H4 (cell line): ENCODE data around the gene AMH. TPM values are rescaled to one million over a fixed set of nuclear protein-coding genes. Genes with fewer than 3 reads are reported as not detected.
"Not testable (repeated sequence)": the region's sequence is repeated elsewhere in the genome, so short reads cannot be mapped to it uniquely, and the experiment has no call there.

Source experiments
- DNase-seq: peaks from one replicate; pipeline ENCODE4 v3.0.0-alpha.2; 2015; ENCODE audit warnings: low spot score
- total RNA-seq: library from RNA; depleted of rRNA; stranded (reverse); fragments of >200 nt; shearing (Covaris generic); gene quantifications from 2 replicates; pipeline ENCODE4 v1.2.3, GENCODE V29; 2014; rRNA removed

The AMH gene
- 0.68 and 1.0 TPM in 2 replicates for total RNA-seq

DNA sequence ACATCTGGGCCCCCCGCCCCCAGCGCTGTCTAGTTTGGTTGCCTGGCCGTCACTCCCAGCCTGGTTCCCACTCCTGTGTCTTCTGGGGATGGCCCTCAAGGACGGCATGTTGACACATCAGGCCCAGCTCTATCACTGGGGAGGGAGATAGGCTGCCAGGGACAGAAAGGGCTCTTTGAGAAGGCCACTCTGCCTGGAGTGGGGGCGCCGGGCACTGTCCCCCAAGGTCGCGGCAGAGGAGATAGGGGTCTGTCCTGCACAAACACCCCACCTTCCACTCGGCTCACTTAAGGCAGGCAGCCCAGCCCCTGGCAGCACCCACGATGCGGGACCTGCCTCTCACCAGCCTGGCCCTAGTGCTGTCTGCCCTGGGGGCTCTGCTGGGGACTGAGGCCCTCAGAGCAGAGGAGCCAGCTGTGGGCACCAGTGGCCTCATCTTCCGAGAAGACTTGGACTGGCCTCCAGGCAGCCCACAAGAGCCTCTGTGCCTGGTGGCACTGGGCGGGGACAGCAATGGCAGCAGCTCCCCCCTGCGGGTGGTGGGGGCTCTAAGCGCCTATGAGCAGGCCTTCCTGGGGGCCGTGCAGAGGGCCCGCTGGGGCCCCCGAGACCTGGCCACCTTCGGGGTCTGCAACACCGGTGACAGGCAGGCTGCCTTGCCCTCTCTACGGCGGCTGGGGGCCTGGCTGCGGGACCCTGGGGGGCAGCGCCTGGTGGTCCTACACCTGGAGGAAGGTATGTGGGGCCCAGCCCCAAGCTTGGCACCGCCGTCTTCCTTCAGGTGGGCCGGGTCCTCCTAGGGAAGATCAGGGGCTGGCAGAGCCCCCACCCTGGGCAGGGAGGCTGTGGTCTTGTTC, at the start of gene AMH:
TSS of gene AMH (plus strand) at position 314 of the 857 bp plus-strand sequence. CDS start at position 324, 10 bp downstream.
- no peak for DNase-seq

DNA sequence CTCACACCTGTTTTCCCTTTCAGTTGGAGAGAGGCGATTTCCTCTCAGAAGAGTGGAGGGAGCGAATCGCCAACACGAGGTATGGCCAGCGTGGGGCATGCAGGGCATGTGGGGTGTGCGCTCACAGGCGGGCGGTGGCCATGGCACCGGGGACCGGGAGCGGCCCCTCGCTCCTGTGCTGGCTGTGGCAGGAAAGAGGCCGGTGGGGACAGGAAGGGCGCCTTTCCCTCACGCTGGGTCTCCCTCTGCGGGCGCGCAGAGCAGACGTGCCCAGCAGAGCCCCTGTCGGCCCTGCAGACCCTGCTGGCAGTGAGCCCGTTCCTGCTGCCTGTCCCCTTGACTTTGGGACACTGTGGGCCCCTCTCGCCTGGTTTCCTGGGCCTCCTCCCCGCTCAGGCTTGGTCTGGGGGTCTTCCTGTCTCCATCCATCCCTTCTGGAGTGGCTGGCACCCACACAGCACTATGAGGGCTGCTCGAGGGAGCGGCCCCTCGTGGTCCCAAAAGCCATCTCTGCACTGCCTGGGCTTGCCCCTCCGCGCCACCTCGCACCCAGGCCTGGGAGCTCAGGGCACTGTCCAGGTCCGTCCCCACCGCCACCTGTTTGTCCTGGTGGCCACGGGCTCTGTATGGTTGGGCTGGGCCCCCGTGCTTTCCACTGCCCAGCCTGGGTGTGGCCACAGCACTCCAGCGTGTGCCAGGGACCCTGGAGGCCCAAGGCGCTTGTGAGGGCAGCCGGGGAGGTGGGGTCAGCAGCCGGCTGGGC, 49.1 kb upstream of the AMH start:
- no peak for DNase-seq

DNA sequence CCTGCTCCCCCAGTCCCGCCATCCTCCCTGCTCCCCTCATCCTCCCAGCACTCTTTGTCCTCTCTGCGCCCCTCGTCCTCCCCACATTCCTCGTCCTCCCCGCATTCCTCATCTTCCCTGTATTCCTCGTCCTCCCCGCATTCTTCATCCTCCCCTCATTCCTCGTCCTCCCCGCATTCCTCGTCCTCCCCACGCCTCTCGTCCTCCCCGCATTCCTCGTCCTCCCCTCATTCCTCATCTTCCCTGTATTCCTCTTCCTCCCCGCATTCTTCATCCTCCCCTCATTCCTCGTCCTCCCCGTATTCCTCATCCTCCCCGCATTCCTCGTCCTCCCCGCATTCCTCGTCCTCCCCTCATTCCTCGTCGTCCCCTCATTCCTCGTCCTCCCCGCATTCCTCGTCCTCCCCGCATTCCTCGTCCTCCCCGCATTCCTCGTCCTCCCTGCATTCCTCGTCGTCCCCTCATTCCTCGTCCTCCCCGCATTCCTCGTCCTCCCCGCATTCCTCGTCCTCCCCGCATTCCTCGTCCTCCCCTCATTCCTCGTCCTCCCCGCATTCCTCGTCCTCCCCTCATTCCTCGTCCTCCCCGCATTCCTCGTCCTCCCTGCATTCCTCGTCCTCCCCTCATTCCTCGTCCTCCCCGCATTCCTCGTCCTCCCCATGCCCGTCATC, 48.4 kb upstream of the AMH start:
- not testable (repeated sequence) for DNase-seq

DNA sequence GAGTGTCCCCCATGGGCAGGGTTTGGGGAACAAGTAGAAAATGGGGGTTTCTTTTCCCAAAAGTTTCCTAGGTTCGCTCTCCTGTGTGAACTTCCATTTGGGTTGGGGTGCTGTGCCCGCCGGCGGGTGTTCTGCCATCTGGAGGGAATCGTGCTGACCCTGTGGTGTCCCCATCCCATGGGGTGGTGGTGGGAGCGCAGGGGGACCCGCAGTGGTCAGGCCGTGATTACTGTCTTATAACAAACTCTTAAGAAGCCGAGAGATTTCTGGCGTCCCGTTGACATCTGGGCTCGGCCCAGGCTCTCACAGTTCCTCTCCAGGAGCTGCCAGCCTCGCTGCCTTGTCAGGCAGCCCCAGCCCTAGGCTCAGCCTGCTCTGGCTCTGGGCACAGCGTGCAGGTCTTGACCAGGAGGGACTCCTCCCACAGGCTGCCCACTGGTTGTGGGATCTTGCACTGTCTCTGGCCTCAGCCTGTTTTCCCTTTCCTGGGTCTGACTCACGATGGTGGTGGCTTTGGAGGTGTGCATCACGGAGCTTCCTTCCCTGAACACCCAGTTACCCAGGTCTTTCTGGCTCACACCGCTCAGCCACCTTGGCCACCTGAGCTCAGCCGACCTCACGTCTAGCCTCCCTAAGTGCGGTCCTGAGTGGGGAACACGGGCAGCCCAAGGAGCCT, 47.5 kb upstream of the AMH start:
- DNase-seq, result no peak

DNA sequence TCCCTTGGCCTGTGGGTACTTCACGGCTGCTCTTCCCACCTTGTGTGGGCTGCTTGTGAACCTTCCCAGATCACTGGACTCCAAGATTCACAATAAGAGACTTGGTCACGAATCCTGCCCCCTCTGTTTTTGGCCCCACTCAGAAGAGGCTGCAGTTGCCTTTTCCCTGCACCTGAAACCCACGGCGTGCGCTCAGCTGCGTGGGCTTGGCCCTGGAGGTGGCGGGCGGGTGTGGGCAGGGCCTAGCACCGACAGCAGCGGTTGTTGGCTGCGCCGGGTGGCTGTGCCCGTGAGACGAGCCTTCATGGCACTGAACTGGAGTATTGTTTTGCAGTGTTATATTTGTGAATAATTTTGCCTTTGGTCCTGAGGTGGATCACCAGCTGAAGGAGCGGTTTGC, 46.8 kb upstream of the AMH start:
- no peak for DNase-seq

DNA sequence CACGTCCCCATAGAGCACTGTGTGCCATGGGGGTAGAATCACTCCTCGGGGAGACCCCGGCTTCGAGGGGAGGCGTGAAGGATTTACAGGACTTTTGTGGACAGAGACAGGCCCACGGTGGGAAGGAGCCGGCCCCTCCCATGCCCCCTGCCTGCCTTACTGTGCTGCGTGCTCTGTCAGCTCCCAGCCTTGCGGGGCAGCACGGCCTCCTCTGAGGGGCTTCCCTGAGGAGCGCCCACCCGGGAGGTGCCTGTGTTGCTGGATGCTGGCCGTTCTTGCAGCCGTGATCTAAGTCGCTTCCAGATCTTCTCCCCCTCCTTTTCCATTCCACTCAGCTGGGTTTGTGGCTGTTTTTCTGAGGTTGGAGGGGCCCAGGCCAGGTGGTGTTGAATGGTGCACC, 42.1 kb upstream of the AMH start:
- no peak for DNase-seq

DNA sequence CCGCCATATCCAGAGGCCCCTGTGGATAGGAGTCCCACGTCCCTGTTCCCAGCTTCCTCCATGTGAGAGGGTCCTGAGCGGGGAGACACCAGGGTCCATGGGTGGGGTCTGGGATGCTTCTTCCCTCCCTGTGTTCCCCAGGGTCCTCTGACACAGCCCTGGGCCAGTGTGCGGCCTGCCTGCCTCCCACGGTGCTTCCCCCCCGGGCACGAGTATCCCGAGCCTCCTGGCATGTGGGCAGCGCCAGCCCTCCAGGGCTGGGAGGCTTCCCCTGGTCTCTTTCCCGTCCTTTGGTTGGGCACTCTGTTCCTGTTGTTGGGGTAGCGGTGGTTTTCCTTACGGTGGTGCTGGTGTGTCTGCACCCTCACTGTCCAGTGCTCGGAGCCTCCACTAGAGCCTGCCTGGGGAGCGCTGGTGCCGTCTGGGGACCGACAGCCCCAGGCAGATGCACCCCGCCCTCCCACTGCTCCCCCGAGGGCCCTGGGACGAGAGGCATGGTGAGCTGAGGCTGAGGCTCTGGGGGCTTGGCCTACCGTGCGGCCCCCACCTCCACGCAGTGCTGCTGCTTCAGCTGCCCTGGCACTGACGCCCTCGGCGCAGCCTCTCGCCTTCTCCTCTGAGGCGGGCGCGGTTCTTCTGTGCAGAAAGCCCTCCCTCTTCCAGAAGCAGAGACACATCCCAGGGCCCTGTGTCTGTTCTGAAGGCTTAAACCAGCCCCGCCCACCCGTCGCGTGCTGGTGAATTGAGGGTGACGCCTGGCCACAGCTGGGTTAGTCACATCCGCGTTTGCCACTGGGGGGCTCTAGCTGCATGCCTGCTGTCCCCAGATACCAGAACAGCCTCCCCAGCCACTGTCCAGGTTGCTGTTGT, 40.9 kb upstream of the AMH start:
- DNase-seq, result no peak

DNA sequence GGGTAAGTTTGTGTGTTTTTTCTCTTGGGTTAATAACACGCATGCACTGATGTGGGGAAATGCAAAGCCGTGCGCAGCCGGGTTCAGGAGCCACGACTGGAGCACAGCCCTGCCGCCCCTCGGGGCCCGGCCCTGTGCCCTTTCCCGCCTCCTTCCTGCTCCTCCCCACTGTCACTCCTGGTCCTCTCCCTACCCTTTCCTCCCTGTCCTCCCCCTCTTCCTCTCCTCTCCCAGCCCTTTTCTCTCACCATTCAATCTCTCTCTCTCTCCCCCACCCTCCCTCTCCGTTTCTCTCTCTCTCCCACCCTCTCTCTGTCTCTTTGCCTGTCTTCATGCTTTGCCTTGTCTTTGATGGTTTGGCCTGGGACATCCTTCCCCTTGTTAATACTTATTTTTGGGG, 40.1 kb upstream of the AMH start:
- DNase-seq, result no peak

DNA sequence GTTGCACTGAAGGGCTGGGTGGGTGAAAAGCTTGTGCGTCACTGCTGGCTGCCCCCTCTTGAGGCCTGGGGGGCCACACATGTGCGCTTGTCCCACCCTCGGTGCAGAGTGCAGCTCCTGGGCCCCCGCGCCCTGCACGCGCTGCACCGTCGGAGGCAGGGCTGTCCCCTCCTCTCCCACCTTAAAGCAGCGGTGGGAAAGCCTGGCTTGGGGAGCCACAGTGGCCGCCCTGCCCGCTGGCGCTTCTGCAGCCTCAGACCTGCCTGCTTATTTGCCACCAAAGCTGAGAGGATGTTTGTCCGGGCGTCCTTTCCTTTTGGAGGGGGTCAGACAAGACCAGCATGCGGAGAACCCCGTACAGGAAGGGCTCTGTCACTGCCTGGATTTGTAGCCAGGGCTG, 39.7 kb upstream of the AMH start:
- DNase-seq, result no peak

DNA sequence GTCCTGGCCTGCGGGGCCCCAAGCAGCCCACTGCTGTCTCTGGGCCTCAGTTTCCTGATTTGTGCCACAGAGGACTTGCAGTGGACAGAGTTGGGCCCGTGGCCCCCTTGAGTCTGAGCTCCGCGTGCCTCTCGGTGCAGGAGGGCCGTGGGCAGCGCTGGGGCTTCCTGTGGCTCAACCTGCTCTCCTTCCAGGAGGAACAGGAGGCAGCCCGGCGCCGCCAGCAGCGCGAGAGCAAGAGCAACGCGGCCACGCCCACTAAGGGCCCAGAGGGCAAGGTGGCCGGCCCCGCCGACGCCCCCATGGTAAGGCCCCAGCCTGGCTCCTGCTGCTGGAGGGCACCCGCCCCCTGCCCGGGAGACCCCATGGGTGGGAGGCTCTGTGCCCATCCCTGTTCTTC, 38.9 kb upstream of the AMH start:
- DNase-seq, result no peak

DNA sequence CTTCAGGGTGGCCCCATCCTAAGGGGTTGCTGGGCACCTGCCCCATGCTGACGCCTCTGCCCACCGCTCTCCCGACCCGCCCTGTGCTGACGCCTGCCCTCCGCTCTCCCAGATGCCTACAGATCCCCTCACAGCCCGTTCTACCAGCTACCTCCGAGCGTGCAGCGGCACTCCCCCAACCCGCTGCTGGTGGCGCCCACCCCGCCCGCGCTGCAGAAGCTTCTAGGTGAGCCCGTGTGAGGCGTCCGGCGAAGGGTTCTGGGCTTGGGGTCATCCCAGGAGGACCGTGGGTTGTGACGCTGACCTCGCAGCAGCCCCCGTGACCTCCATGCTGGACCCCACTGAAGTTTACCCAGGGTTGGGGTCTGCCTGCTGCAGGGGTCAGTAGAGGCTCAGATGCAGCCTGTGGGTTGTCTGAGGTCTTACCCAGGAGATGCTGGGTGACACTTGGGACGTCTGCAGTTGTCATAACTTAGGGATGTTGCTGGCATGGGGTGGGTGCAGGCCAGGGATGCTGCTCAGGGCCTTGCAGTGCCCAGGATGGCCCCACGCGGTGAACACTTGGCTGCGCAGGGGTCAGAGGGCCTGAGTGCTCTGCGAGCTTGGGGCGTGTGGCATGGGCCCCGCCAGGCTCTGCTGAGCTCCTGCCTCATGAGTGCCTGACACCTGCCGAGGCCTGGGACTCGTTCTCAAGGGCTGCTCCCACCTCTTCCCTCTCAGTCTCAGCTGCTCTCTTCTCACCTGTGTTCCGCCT, 38.0 kb upstream of the AMH start:
- DNase-seq, result no peak

DNA sequence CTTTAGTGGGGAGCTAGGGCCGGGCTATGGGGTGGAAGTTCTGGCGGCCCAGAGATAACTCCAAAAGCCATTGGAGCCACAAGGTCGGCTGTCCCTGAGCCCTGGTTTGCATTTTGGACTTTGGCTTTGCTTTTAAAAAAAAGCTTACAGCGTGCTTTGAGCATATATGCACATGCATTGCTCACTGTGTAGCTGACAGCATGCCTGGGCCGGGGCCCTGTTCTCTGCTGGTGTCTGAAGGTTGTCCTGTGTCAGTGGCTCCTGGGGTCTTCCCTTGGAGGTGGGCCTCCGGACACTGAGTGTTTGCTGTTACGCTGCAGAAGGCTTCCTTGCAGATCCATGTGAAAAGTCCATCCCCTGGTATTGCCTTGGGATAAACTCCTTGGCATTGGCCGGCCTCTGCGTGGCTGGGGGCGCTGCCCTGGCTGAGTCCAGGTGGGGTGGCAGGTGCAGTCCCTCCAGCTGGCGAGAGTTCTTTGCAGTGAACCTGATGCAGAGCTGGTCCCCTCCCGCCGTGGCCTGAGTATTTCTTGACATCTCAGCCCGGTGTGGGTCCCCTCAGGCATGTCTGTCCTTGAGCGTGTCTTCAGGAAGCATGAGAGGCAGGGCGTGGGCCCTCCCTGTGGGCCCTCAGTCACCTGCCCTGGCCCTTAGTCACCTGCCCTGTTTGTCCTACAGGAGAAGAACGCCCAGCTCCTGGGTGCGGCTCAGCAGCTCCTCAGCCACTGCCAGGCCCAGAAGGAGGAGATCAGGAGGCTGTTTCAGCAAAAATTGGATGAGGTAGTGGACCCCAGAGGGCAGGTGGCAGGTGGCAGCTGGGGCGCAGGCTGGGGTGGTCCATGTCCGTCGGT, 36.0 kb upstream of the AMH start:
- DNase-seq, result no peak

DNA sequence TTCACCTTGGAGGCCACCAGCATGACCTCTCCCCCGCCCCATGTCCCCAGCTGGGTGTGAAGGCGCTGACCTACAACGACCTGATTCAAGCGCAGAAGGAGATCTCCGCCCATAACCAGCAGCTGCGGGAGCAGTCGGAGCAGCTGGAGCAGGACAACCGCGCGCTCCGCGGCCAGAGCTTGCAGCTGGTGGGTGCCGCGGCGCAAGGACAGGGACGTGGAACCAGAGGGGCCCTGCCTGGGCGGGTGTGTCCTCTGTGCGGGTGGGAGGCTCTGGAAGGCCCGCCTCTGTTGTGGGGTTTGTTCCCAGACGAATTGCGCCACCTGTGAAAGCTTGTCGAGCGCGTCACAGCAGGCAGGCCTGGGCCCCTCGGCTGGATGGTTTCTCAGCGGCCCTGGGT, 35.3 kb upstream of the AMH start:
- DNase-seq, result no peak

DNA sequence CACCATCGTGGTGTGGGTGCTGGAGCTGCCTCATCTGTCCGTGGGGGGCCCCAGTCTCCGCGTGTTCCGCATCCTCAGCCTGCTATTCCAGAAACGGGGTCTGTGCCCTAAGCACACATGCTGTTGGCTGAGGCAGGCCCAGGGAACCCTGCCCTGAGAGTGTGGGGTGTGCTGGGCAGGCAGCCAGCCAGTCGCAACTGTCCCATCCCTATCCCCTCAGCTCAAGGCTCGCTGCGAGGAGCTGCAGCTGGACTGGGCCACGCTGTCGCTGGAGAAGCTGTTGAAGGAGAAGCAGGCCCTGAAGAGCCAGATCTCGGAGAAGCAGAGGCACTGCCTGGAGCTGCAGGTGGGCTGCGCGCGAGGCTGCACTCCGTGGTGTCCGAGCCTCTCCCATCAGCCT, 34.9 kb upstream of the AMH start:
- no peak for DNase-seq

DNA sequence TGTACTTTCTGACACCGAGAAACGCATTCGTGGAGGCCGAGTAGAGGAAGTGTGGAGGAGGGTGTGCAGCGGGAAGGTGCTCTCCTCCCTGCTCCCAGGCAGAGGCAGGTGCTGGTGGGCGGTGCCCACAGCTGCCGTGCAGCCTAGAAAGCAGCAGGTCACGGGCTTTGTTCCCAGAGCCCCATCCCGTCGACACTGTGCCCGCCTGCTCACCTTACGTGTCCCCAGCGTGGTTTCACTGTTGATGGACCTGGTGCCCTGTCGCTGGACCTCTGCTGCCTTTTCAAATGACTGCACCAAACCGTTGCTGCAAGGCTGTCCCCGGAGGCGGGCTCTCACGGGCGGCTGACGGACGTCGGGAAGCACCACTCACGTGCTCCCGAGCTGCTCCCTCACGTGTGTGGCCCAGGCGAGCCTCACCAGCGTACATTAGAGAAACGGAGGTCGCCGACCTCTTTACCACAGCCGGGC, 33.8 kb upstream of the AMH start:
- DNase-seq, result no peak

DNA sequence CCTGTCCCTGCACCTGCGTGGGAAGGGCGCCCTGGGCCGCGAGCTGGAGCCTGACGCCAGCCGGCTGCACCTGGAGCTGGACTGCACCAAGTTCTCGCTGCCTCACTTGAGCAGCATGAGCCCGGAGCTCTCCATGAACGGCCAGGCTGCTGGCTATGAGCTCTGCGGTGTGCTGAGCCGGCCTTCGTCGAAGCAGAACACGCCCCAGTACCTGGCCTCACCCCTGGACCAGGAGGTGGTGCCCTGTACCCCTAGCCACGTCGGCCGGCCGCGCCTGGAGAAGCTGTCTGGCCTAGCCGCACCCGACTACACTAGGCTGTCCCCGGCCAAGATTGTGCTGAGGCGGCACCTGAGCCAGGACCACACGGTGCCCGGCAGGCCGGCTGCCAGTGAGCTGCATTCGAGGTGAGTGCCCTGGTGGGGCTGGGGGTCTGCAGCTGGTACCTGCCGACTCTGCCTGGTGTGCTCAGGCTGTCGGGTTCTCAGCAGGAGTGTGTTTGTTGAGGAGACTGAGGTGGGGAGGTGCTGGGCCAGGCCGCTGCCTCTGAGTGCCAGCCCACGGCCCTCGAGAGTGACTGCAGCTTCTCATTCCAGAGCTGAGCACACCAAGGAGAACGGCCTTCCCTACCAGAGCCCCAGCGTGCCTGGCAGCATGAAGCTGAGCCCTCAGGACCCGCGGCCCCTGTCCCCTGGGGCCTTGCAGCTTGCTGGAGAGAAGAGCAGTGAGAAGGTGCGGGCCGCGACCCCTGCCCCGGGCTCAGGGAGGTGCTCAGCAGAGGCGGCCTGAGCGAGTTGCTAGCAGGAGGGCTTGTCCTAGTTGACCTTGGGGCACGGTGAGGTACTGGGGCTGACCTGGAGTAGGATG, 32.5 kb upstream of the AMH start:
- no peak for DNase-seq

DNA sequence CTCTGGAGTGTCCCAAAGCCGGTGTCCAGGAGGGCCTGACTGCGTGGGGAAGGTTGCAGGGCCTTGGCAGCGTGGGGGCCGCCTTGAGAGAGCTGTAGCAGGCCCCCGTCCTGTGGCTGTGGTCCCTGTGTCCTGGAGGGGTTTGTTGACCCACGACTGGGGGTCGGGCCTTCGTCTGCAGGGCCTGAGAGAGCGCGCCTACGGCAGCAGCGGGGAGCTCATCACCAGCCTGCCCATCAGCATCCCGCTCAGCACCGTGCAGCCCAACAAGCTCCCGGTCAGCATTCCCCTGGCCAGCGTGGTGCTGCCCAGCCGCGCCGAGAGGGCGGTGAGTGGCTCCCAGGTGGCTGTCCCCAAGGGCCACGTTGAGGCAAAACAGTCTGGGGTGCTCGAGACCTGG, 31.5 kb upstream of the AMH start:
- no peak for DNase-seq

DNA sequence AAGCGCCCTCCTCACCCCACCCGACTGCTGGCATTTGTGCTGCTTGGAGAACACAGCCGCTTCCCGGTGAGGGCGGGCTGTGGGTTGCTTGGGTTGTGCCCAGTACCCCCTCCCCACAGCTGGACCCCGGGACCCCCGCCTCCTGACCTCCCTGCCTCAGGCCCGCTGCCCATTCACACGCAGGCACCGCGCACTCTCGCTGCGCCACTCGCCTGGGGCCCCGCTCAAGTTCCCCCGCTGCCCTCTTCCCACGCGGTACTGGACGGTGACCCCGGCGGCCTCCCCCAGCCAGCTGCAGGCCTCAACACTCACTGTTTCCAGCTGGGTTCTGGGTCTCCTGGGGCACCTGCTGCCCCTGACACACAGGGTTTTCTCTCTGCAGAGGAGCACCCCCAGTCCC, 29.4 kb upstream of the AMH start:
- no peak for DNase-seq
